HepG2 (cell line): ENCODE data around the gene GRB7. TPM values are rescaled to one million over a fixed set of nuclear protein-coding genes. Genes with fewer than 3 reads are reported as not detected.
A peak's percentile ranks its signal among the peaks of the same experiment; 100 is the strongest.

Experiments
- ATF7-NPFF ChIP-seq: sonication (generic); formaldehyde crosslinking; IDR thresholded peaks from 2 replicates; pipeline ENCODE4 v1.8.1; 2023; ENCODE audit warnings: mild to moderate bottlenecking, low read depth, missing genetic modification reagents, moderate library complexity
- FOXJ3 ChIP-seq: sonication (generic); formaldehyde crosslinking; IDR thresholded peaks from 2 replicates; pipeline ENCODE4 v1.4.0; 2020; ENCODE audit warnings: missing genetic modification reagents, mild to moderate bottlenecking, borderline replicate concordance
- KAT2B ChIP-seq: fragments of 150-350 bp; IDR thresholded peaks from 2 replicates; pipeline ENCODE4 v1.6.1; 2014; ENCODE audit warnings: low read depth, low read length, borderline replicate concordance
- RBAK ChIP-seq: sonication (generic); formaldehyde crosslinking; IDR thresholded peaks from 2 replicates; pipeline ENCODE4 v1.5.1; 2020; ENCODE audit warnings: mild to moderate bottlenecking, missing genetic modification reagents
- TFAP4 ChIP-seq: sonication (generic); IDR thresholded peaks from 2 replicates; pipeline ENCODE4 v1.6.1; 2016; ENCODE audit warnings: low read depth, borderline replicate concordance
- TGIF2 ChIP-seq: IDR thresholded peaks from 2 replicates; pipeline ENCODE4 v1.6.1; 2016; ENCODE audit warnings: control low read depth, missing compliant biosample characterization
- UBTF ChIP-seq: sonication (generic); formaldehyde crosslinking; IDR thresholded peaks from 2 replicates; pipeline ENCODE4 v1.4.0; 2020; ENCODE audit warnings: mild to moderate bottlenecking, missing genetic modification reagents
- ZBTB39 ChIP-seq: sonication (generic); formaldehyde crosslinking; IDR thresholded peaks from 2 replicates; pipeline ENCODE4 v1.5.0; 2020; ENCODE audit warnings: missing genetic modification reagents
- ZNF124 ChIP-seq: sonication (generic); formaldehyde crosslinking; IDR thresholded peaks from 2 replicates; pipeline ENCODE4 v1.4.0; 2020; ENCODE audit warnings: missing genetic modification reagents
- ZNF484 ChIP-seq: sonication (generic); formaldehyde crosslinking; IDR thresholded peaks from 2 replicates; pipeline ENCODE4 v1.5.1; 2020; ENCODE audit warnings: mild to moderate bottlenecking, low read depth, missing genetic modification reagents, borderline replicate concordance
- ZNF503 ChIP-seq: sonication (generic); formaldehyde crosslinking; IDR thresholded peaks from 2 replicates; pipeline ENCODE4 v1.4.0; 2020; ENCODE audit warnings: missing genetic modification reagents
- ZNF556 ChIP-seq: sonication (generic); formaldehyde crosslinking; IDR thresholded peaks from 2 replicates; pipeline ENCODE4 v1.4.0; 2020; ENCODE audit warnings: mild to moderate bottlenecking, missing genetic modification reagents, borderline replicate concordance
- ZNF570 ChIP-seq: sonication (generic); formaldehyde crosslinking; IDR thresholded peaks from 2 replicates; pipeline ENCODE4 v1.4.0; 2020; ENCODE audit warnings: mild to moderate bottlenecking, missing genetic modification reagents, borderline replicate concordance
- ZNF589 ChIP-seq: sonication (generic); formaldehyde crosslinking; conservative IDR thresholded peaks from 2 replicates; pipeline ENCODE4 v1.8.0; 2022; ENCODE audit warnings: mild to moderate bottlenecking, moderate library complexity, missing genetic modification reagents
- ZNF605 ChIP-seq: sonication (generic); formaldehyde crosslinking; IDR thresholded peaks from 2 replicates; pipeline ENCODE4 v1.8.0; 2022; ENCODE audit warnings: mild to moderate bottlenecking, missing genetic modification reagents
- ZNF841 ChIP-seq: sonication (generic); formaldehyde crosslinking; IDR thresholded peaks from 2 replicates; pipeline ENCODE4 v1.8.1; 2023; ENCODE audit warnings: missing genetic modification reagents, borderline replicate concordance
- polyA plus RNA-seq, 8 experiments: library from polyadenylated mRNA; depleted of rRNA in 3 of 8; stranded (reverse) in 7 of 8; unstranded in 1 of 8; fragments of >200 nt; fragmentation: Illumina TruSeq in 4 of 8; extraction: Trizol in 4 of 8; gene quantifications; 2 replicates each; pipeline versions ENCODE4 v1.2.1 to v1.2.3, GENCODE V29; 2011 to 2016; ENCODE audit warnings: low read depth in 4 of 8, missing spikeins in 1 of 8, mixed read lengths in 1 of 8; ENCODE audit not compliant: insufficient read depth in 1 of 8
- total RNA-seq, 5 experiments: library from RNA; depleted of rRNA; stranded (reverse); fragments of >200 nt; fragmentation: Illumina TruSeq; extraction: Trizol; gene quantifications; 2 replicates each; pipeline ENCODE4 v1.2.3, GENCODE V29; 2016; ENCODE audit warnings: low read depth in 1 of 5
- TF ChIP-seq, protein P1 (sequence below): sonication (generic); formaldehyde crosslinking; IDR thresholded peaks from 2 replicates; pipeline ENCODE4 v1.4.0; 2020; ENCODE audit warnings: missing genetic modification reagents
- TF ChIP-seq, protein P2 (sequence below): IDR thresholded peaks from 2 replicates; pipeline ENCODE4 v1.6.1; 2016; ENCODE audit warnings: mild to moderate bottlenecking

The GRB7 gene
- total and polyA plus RNA-seq, 2 of the 13 experiments (the other 11 are each of a cell fraction or from before 2014, with no cell fraction given): 60.2 to 77.7 TPM

- TF ChIP-seq ZNF503 (CRISPR knock-in tag): no peak
- no peak for TF ChIP-seq FOXJ3
- no peak; the same call in 1 of the 2 replicates for TF ChIP-seq ZNF605 (CRISPR knock-in tag)
- no peak; the same call in 1 of the 2 replicates for TF ChIP-seq TGIF2
- 0 out of 2 replicates have a peak, but pooled peaks have one; percentile 52 for TF ChIP-seq RBAK (CRISPR knock-in tag)
- TF ChIP-seq ZNF570 (CRISPR knock-in tag): no peak
- TF ChIP-seq, protein P1, sequence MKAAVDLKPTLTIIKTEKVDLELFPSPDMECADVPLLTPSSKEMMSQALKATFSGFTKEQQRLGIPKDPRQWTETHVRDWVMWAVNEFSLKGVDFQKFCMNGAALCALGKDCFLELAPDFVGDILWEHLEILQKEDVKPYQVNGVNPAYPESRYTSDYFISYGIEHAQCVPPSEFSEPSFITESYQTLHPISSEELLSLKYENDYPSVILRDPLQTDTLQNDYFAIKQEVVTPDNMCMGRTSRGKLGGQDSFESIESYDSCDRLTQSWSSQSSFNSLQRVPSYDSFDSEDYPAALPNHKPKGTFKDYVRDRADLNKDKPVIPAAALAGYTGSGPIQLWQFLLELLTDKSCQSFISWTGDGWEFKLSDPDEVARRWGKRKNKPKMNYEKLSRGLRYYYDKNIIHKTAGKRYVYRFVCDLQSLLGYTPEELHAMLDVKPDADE: peak; percentile 47; the same call in 1 of the 2 replicates
- no peak for TF ChIP-seq KAT2B
- TF ChIP-seq UBTF (CRISPR knock-in tag): peak; percentile 47; the same call in 1 of the 2 replicates
- TF ChIP-seq ZNF556 (CRISPR knock-in tag): no peak
- TF ChIP-seq TFAP4: peak; percentile 76; the same call in 1 of the 2 replicates
- TF ChIP-seq ATF7-NPFF (CRISPR knock-in tag): peak; percentile 57
- TF ChIP-seq ZNF841 (CRISPR knock-in tag): no peak
- TF ChIP-seq, protein P2, sequence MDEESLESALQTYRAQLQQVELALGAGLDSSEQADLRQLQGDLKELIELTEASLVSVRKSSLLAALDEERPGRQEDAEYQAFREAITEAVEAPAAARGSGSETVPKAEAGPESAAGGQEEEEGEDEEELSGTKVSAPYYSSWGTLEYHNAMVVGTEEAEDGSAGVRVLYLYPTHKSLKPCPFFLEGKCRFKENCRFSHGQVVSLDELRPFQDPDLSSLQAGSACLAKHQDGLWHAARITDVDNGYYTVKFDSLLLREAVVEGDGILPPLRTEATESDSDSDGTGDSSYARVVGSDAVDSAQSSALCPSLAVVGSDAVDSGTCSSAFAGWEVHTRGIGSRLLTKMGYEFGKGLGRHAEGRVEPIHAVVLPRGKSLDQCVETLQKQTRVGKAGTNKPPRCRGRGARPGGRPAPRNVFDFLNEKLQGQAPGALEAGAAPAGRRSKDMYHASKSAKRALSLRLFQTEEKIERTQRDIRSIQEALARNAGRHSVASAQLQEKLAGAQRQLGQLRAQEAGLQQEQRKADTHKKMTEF (CRISPR knock-in tag): peak; percentile 53; the same call in 1 of the 2 replicates
- TF ChIP-seq ZNF589 (CRISPR knock-in tag): 0 out of 2 replicates have a peak, but pooled peaks have one; percentile 57
- TF ChIP-seq ZNF484 (CRISPR knock-in tag): no peak
- no peak for TF ChIP-seq ZBTB39 (CRISPR knock-in tag)
- TF ChIP-seq ZNF124 (CRISPR knock-in tag): no peak
Observed at GRCh38 chr17:39740357-39741111, 2.8 kb downstream of the GRB7 start (continued).
